ENCODE measurements around the gene PROCR. TPM values are rescaled to one million over a fixed set of nuclear protein-coding genes. Genes with fewer than 3 reads are reported as not detected.

PROCR gene
- total RNA-seq, 4 donors from 2014 or later, result 2.4 to 8.6 (median 7.3) TPM

GRCh38 chr20:35171438-35171752 lies 477 bp upstream of the PROCR start:
- no peak for TF ChIP-seq POLR2A (IDR thresholded peaks at IDR 0.05)
- TF ChIP-seq EP300 (IDR thresholded peaks at IDR 0.05; ENCODE audit: low read depth), result no peak
- no peak for TF ChIP-seq CTCF (IDR thresholded peaks at IDR 0.05)
- TF ChIP-seq POLR2AphosphoS5 (IDR thresholded peaks at IDR 0.05), result no peak
- peaks cover 0 to 15% (median 7%) of the 10 kb centered on the region in 4 donors for H3K4me1 ChIP-seq
- in situ Hi-C loops (cut with MboI; ENCODE audit: low pct_ligation_motif_present in 1 of 4, low pct_unique_long_range_greater_than_20kb in 1 of 4, low sequenced_read_pairs in 3 of 4) (no loop called here), intact Hi-C loops (cut with DNase I; ENCODE audit: low total_unique reads) (no loop called here)
- no peaks in the 10 kb centered on the region for H3K36me3 ChIP-seq
- 26 to 44% methylated on average over 1 of the region's 1 CpG for WGBS, 2 donors (ENCODE audit: low coverage in 1 of 2)
- peak overlapping the region in 2 of 4 donors; percentile 23 to 43 for H3K4me3 ChIP-seq
- H3K9me3 ChIP-seq, result no peaks in the 10 kb centered on the region
- no peaks in the 10 kb centered on the region for H3K27me3 ChIP-seq
- no peak for DNase-seq
- H3K27ac ChIP-seq, result peak overlapping the region; percentile 73 to 81 (median 76)

GRCh38 chr20:35172434-35172806 lies 548 bp downstream of the PROCR start:
- Histone ChIP-seq H3K27me3 (no peaks in the 10 kb centered on the region), H3K27ac (peak overlapping the region; percentile 73 to 81 (median 76)), H3K4me1 (peaks cover 0 to 14% (median 7%) of the 10 kb centered on the region in 4 donors), H3K4me3 (peak overlapping the region in 3 of 4 donors; percentile 23 to 43 (median 27)), H3K9me3 (no peaks in the 10 kb centered on the region), H3K36me3 (no peaks in the 10 kb centered on the region)
- in situ Hi-C loops (cut with MboI; ENCODE audit: low pct_ligation_motif_present in 1 of 4, low pct_unique_long_range_greater_than_20kb in 1 of 4, low sequenced_read_pairs in 3 of 4) (no loop called here), intact Hi-C loops (cut with DNase I; ENCODE audit: low total_unique reads) (no loop called here)
- DNase-seq, result no peak
- TF ChIP-seq POLR2AphosphoS5 (IDR thresholded peaks at IDR 0.05) (no peak), CTCF (IDR thresholded peaks at IDR 0.05) (no peak), EP300 (IDR thresholded peaks at IDR 0.05; ENCODE audit: low read depth) (no peak), POLR2A (IDR thresholded peaks at IDR 0.05) (no peak)
- WGBS, 2 donors (ENCODE audit: low coverage in 1 of 2), result 74 to 83% methylated on average over 2 to 3 of the region's 3 CpGs

GRCh38 chr20:35173576-35174192 lies 1.8 kb downstream of the PROCR start:
- intact Hi-C loops (cut with DNase I; ENCODE audit: low total_unique reads) (no loop called here), in situ Hi-C loops (cut with MboI; ENCODE audit: low pct_ligation_motif_present in 1 of 4, low pct_unique_long_range_greater_than_20kb in 1 of 4, low sequenced_read_pairs in 3 of 4) (no loop called here)
- Histone ChIP-seq H3K9me3 (no peaks in the 10 kb centered on the region), H3K36me3 (no peaks in the 10 kb centered on the region), H3K27ac (peak overlapping the region in 2 of 4 donors; percentile 4 to 26), H3K4me1 (peaks cover 0 to 14% (median 7%) of the 10 kb centered on the region in 4 donors), H3K27me3 (no peaks in the 10 kb centered on the region), H3K4me3 (no peak overlapping the region)
- DNase-seq, result no peak
- TF ChIP-seq CTCF (IDR thresholded peaks at IDR 0.05) (no peak), POLR2AphosphoS5 (IDR thresholded peaks at IDR 0.05) (no peak), POLR2A (IDR thresholded peaks at IDR 0.05) (no peak), EP300 (IDR thresholded peaks at IDR 0.05; ENCODE audit: low read depth) (no peak)
- WGBS, 2 donors (ENCODE audit: low coverage in 1 of 2), result 71 to 76% methylated on average over 2 to 12 of the region's 12 CpGs

- H3K9me3 ChIP-seq, result no peaks in the 10 kb centered on the region
- H3K4me1 ChIP-seq, result peaks cover 0 to 14% (median 7%) of the 10 kb centered on the region in 4 donors
- in situ Hi-C loops (cut with MboI; ENCODE audit: low pct_ligation_motif_present in 1 of 4, low pct_unique_long_range_greater_than_20kb in 1 of 4, low sequenced_read_pairs in 3 of 4) (no loop called here), intact Hi-C loops (cut with DNase I; ENCODE audit: low total_unique reads) (no loop called here)
- H3K27ac ChIP-seq, result no peak overlapping the region
- TF ChIP-seq POLR2A (IDR thresholded peaks at IDR 0.05) (no peak), POLR2AphosphoS5 (IDR thresholded peaks at IDR 0.05) (no peak), CTCF (IDR thresholded peaks at IDR 0.05) (no peak), EP300 (IDR thresholded peaks at IDR 0.05; ENCODE audit: low read depth) (no peak)
- H3K4me3 ChIP-seq, result no peak overlapping the region
- H3K27me3 ChIP-seq, result no peaks in the 10 kb centered on the region
- WGBS, 2 donors (ENCODE audit: low coverage in 1 of 2), result 67% methylated on average over 46 of the region's 49 CpGs; no CpG with 5 or more reads in 1 of the 2 donors
- H3K36me3 ChIP-seq, result no peaks in the 10 kb centered on the region
- DNase-seq, result peak; percentile 28
Measured at GRCh38 chr20:35174458-35175216, 2.8 kb downstream of the PROCR start.

Measured in transverse colon (tissue), 4 donors.